Ovary (tissue), 9 donors: ENCODE data around the gene NCS1. TPM values are rescaled to one million over a fixed set of nuclear protein-coding genes. Genes with fewer than 3 reads are reported as not detected.
"Not testable (repeated sequence)": the region's sequence is repeated elsewhere in the genome, so short reads cannot be mapped to it uniquely, and the experiment has no call there.

ENCODE experiments used
- DNase-seq, 5 donors: peaks; one replicate each; pipeline ENCODE4 v3.0.0-alpha.2; 2019 to 2020
- H3K27ac ChIP-seq, 2 donors: fragments of 200-600 bp; one replicate each; pipeline versions ENCODE4 v1.5.1 to v1.8.0; 2019 to 2022
- H3K27me3 ChIP-seq: fragments of 200-600 bp; one replicate; pipeline ENCODE4 v1.8.0; 2022
- H3K36me3 ChIP-seq: fragments of 200-600 bp; sonication (generic); one replicate; pipeline ENCODE4 v1.5.1; 2019
- H3K4me1 ChIP-seq: one replicate; pipeline ENCODE4 v1.8.1; 2013; ENCODE audit warnings: mild to moderate bottlenecking, moderate library complexity; ENCODE audit not compliant: insufficient read depth
- H3K4me3 ChIP-seq: fragments of 200-600 bp; sonication (generic); one replicate; pipeline ENCODE4 v1.5.1; 2017
- H3K9me3 ChIP-seq, 2 donors: fragments of 200-600 bp in 1 of 2; sonication (generic) in 1 of 2; one replicate each; pipeline versions ENCODE4 v1.5.1 to v1.8.1; 2013 to 2019; ENCODE audit warnings: mild to moderate bottlenecking in 1 of 2, moderate library complexity in 1 of 2
- CTCF ChIP-seq, 3 donors: fragments of 450-650 bp in 2 of 3; fragments of 200-600 bp in 1 of 3; IDR thresholded peaks; one replicate each; pipeline versions ENCODE4 v1.5.1 to v1.8.0; 2016 to 2022; ENCODE audit warnings: antibody characterized with exemption in 3 of 3, mild to moderate bottlenecking in 1 of 3
- EP300 ChIP-seq: sonication (generic); formaldehyde crosslinking; IDR thresholded peaks from one replicate; pipeline ENCODE4 v1.6.1; 2017; ENCODE audit warnings: antibody characterized with exemption
- POLR2A ChIP-seq: fragments of 450-650 bp; IDR thresholded peaks from one replicate; pipeline ENCODE4 v1.6.1; 2017; ENCODE audit warnings: antibody characterized with exemption, mild to moderate bottlenecking, moderate library complexity
- WGBS, 3 donors: extraction: QIAGEN DNeasy Blood & Tissue Kit in 1 of 3; methylation state at CpG; one replicate each; pipeline versions ENCODE4 v1.1.5 to v1.1.7; 2013 to 2017; 5-methylcytosine and 5-hydroxymethylcytosine counted together
- intact Hi-C, 4 donors: fragments of 100-400 bp; cut with DNase I; formaldehyde crosslinking; loops; one replicate each; pipeline versions ENCODE4 v1.11.0 to v1.15.1; 2022 to 2023
- polyA plus RNA-seq, 2 donors: library from polyadenylated mRNA; stranded (reverse); fragments of 200-250 nt in 1 of 2; fragments of 350-450 nt in 1 of 2; fragmentation: Illumina TruSeq in 1 of 2; extraction: RNeasy Lipid Tissue Mini Kit (QIAGEN cat#74804) in 1 of 2; gene quantifications; one replicate each; pipeline ENCODE4 v1.2.3, GENCODE V29; 2013 to 2014
- total RNA-seq, 7 donors: library from RNA; depleted of rRNA in 2 of 7; stranded (reverse); fragments of >200 nt in 2 of 7; fragmentation: NEBNext Ultra II Directional in 3 of 7; extraction: Animal tissue kit (Norgen Biotek cat#: 25700) in 3 of 7; gene quantifications; one replicate each; pipeline versions ENCODE4 v1.1.0 to v1.2.4, GENCODE V29; 2016 to 2023
- donor health status: DM: no; HTN: no; CAD: no; lungs with moderate emphysema.
- donor health status: DM: no; HTN: no; CAD: no.
- donor health status: Bipolar disorder and iron deficiency.
- donor health status: DM: yes; HTN: yes; CAD: no.
- donor health status: DM: no; HTN: no; CAD: no.
- donor health status: DM: yes; HTN: yes; CAD: no.

NCS1 gene
- total and polyA plus RNA-seq, 9 donors, result 3.6 to 46.7 (median 25.0) TPM

GRCh38 chr9:130276955-130277354 is 104.8 kb downstream of the NCS1 start:
- H3K36me3 ChIP-seq, result no peaks in the 10 kb centered on the region
- no peak for DNase-seq
- H3K4me1 ChIP-seq, result no peaks in the 10 kb centered on the region
- H3K27ac ChIP-seq, result no peak overlapping the region
- no peak overlapping the region for H3K4me3 ChIP-seq
- TF ChIP-seq EP300 (no peak), CTCF (IDR thresholded peaks at IDR 0.05) (no peak), POLR2A (no peak)
- WGBS, 3 donors, result 79 to 85% (median 80%) methylated on average over 11 of the region's 11 CpGs
- no peaks in the 10 kb centered on the region for H3K9me3 ChIP-seq
- no peaks in the 10 kb centered on the region for H3K27me3 ChIP-seq
- intact Hi-C loops, result no loop called here

DNA sequence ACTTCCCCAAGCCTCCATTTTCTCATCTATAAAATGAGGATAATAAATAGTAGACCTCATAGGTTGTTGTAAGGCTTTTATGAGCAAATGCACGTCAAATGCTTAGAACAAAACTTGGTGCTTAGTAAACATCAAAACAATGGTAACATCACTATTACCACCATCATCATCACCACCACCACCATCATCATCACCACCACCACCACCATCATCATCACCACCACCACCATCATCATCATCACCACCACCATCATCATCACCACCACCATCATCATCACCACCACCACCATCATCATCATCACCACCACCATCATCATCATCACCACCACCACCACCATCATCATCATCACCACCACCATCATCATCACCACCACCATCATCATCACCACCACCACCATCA is 105.3 kb downstream of the NCS1 start:
- intact Hi-C loops, DNase-seq, H3K27ac ChIP-seq, H3K9me3 ChIP-seq, H3K4me3 ChIP-seq, H3K4me1 ChIP-seq, H3K27me3 ChIP-seq, H3K36me3 ChIP-seq: not testable (repeated sequence)
- WGBS, 3 donors, result 88 to 97% (median 94%) methylated on average over 1 of the region's 1 CpG

GRCh38 chr9:130283539-130284248 is 111.5 kb downstream of the NCS1 start:
- H3K27me3 ChIP-seq, result no peaks in the 10 kb centered on the region
- H3K27ac ChIP-seq, result no peak overlapping the region
- no peak for DNase-seq
- intact Hi-C loops, result no loop called here
- 46 to 56% (median 56%) methylated on average over 4 of the region's 4 CpGs for WGBS, 3 donors
- TF ChIP-seq CTCF (IDR thresholded peaks at IDR 0.05), result no peak
- TF ChIP-seq POLR2A, result no peak
- no peak for TF ChIP-seq EP300
- H3K36me3 ChIP-seq, result no peaks in the 10 kb centered on the region
- no peak overlapping the region for H3K4me3 ChIP-seq
- H3K9me3 ChIP-seq, result no peaks in the 10 kb centered on the region
- no peaks in the 10 kb centered on the region for H3K4me1 ChIP-seq

DNA sequence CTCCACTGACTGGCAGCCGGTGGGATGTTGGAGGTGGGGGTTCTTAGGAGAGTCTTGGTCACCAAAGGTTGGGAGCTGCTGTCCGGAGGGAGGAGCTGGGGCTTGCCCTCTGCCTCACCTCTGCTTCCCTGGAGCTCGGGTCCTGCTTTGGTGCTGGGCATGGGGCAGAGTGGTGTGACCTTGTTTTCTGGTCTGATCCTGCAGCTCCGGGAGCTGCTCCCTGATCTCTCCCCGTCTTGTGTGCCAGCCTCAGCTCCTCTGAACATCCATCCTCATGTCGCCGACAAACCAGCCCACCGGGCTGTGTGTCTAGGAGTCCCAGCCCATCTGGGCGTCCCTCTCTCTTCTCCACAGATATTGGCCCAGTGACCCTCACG is 112.0 kb downstream of the NCS1 start:
- 72 to 75% (median 73%) methylated on average over 10 of the region's 10 CpGs for WGBS, 3 donors
- no peaks in the 10 kb centered on the region for H3K9me3 ChIP-seq
- no peaks in the 10 kb centered on the region for H3K4me1 ChIP-seq
- peak in 1 of 5 donors; percentile 3 for DNase-seq
- intact Hi-C loops, result no loop called here
- H3K4me3 ChIP-seq, result no peak overlapping the region
- H3K36me3 ChIP-seq, result no peaks in the 10 kb centered on the region
- H3K27ac ChIP-seq, result no peak overlapping the region
- TF ChIP-seq CTCF (IDR thresholded peaks at IDR 0.05) (no peak), POLR2A (no peak), EP300 (no peak)
- no peaks in the 10 kb centered on the region for H3K27me3 ChIP-seq

GRCh38 chr9:130284690-130285089 is 112.5 kb downstream of the NCS1 start:
- intact Hi-C loops, result no loop called here
- no peak for DNase-seq
- no peak for TF ChIP-seq POLR2A
- no peak for TF ChIP-seq EP300
- no peak for TF ChIP-seq CTCF (IDR thresholded peaks at IDR 0.05)
- Histone ChIP-seq H3K9me3 (no peaks in the 10 kb centered on the region), H3K27me3 (no peaks in the 10 kb centered on the region), H3K4me3 (no peak overlapping the region), H3K36me3 (no peaks in the 10 kb centered on the region), H3K4me1 (no peaks in the 10 kb centered on the region), H3K27ac (no peak overlapping the region)
- WGBS, 3 donors, result 85 to 89% (median 88%) methylated on average over 7 of the region's 7 CpGs
